Kidney epithelial cell (primary cell): ENCODE results near the gene ARHGEF7. TPM values are rescaled to one million over a fixed set of nuclear protein-coding genes. Genes with fewer than 3 reads are reported as not detected.

Experiments used
- DNase-seq: peaks from one replicate; pipeline ENCODE4 v3.0.0-alpha.2; 2010; ENCODE audit warnings: low read depth
- H3K27me3 ChIP-seq: 2 replicates; pipeline ENCODE4 v1.6.0; 2011; ENCODE audit warnings: low read length; ENCODE audit not compliant: control insufficient read depth, insufficient read depth
- H3K36me3 ChIP-seq: 2 replicates; pipeline ENCODE4 v1.5.1; 2011; ENCODE audit warnings: low read length; ENCODE audit not compliant: control insufficient read depth, insufficient read depth
- H3K4me3 ChIP-seq: 2 replicates; pipeline ENCODE4 v1.5.1; 2011; ENCODE audit warnings: low read depth, mild to moderate bottlenecking, control low read depth, low read length
- total RNA-seq: library from RNA; depleted of rRNA; stranded (reverse); fragments of >200 nt; gene quantifications from 2 replicates; pipeline ENCODE4 v1.2.3, GENCODE V29; 2015
- TF ChIP-seq, protein P1 (sequence below): IDR thresholded peaks from 2 replicates; pipeline ENCODE4 v1.5.1; 2011; ENCODE audit warnings: mild to moderate bottlenecking, moderate library complexity, low read length, control low read depth, inconsistent platforms; ENCODE audit not compliant: insufficient read depth, poor library complexity, severe bottlenecking

The ARHGEF7 gene
- total RNA-seq, 1 donor from 2014 or later: 32.4 TPM

DNA sequence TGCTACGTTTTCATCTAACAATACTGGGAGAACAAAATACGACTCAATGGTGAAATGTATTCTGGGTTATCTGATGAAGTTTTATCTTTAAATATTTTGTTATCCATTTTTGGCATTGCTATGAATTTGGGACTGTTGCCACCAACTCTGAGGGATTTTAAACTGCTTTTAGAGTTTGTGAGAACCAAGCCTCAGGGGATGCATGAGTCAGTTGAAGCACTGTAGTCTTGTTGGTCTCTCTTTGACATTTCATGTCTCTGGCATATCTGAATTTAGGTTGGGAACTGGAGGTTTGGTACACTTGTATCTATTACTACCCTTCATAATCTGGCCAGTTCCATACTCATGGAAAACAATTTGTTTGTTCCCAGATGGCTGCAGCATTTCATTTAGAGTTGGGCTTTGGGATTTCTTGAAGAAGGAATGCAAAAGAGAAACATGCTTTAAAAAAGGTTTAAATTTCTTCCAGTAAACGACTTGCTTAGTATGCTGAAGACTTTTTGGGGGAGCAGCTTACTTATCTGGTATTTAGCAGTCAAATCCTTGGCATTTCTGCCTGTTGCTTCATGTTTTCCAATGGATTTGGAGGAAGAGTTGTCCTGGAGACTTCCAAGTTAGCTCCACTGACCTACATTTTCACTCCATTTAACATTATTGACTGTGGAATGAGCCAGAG, 28.9 kb downstream of the ARHGEF7 start:
- Histone ChIP-seq H3K27me3 (peaks cover 16% of the 10 kb centered on the region), H3K36me3 (no peaks in the 10 kb centered on the region), H3K4me3 (no peak overlapping the region)
- TF ChIP-seq, protein P1, sequence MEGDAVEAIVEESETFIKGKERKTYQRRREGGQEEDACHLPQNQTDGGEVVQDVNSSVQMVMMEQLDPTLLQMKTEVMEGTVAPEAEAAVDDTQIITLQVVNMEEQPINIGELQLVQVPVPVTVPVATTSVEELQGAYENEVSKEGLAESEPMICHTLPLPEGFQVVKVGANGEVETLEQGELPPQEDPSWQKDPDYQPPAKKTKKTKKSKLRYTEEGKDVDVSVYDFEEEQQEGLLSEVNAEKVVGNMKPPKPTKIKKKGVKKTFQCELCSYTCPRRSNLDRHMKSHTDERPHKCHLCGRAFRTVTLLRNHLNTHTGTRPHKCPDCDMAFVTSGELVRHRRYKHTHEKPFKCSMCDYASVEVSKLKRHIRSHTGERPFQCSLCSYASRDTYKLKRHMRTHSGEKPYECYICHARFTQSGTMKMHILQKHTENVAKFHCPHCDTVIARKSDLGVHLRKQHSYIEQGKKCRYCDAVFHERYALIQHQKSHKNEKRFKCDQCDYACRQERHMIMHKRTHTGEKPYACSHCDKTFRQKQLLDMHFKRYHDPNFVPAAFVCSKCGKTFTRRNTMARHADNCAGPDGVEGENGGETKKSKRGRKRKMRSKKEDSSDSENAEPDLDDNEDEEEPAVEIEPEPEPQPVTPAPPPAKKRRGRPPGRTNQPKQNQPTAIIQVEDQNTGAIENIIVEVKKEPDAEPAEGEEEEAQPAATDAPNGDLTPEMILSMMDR: no peak
- DNase-seq: no peak

DNA sequence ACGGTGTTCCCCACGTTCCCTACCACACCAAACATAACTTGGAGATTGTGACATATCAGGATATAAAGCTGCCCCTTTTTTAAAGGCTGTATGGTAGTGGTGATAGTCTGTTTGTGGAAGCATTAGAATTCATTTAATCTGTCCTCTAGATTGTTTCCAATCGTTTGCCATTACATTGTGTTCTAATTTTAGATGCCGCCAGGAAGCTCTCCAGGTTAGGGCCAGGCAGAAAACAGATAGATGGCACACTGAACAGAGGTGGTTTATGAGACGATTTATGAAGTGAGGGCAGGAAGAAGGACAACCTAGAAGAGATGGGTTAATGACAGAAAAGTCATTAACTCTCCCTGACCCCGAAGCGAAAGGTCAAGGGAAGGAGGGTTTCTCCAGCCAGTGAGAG, 30.0 kb downstream of the ARHGEF7 start:
- peaks cover 17% of the 10 kb centered on the region for H3K27me3 ChIP-seq
- TF ChIP-seq, protein P1: no peak
- H3K36me3 ChIP-seq: no peaks in the 10 kb centered on the region
- H3K4me3 ChIP-seq: no peak overlapping the region
- no peak for DNase-seq

DNA sequence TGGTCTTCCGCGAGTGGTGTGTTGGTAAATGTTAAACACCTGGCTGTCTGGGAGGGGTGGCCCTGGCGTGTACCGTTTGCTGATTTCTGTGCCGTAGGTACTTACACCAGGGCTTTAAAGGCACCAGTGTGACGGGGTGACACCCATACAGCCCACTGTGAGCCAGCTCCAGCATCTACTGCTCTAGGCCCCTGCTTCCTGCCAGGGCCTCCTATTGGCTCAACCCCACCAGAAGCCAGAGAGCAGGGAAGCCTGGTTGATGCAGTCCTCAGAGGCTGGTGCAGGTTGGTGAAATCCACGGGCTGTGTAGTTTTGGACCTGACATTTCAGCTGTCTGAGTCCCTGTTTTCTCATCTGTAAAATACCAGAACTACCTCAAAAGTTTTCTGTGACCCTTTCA, 30.4 kb downstream of the ARHGEF7 start:
- TF ChIP-seq, protein P1: no peak
- no peak overlapping the region for H3K4me3 ChIP-seq
- no peak for DNase-seq
- no peaks in the 10 kb centered on the region for H3K36me3 ChIP-seq
- H3K27me3 ChIP-seq: peaks cover 14% of the 10 kb centered on the region

DNA sequence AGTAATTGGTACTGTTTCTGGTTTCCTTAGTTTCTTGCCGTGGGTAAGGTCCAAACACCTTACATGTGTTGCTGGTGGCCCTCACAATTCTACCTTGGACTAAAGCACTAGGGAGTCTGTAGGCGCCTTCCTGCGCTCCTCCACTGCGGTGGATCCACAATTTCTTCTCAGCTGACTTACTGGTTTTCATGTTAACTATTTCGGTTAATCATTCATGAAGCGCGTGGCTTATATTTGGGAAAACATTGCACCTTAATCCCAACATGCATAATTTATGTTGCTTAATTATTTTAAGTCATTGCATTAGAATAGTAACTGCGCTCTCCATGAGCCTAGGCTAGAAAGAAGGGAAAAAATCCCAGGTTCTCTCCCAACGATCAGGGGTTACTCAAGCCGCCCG, 37.7 kb downstream of the ARHGEF7 start:
- no peak for DNase-seq
- H3K36me3 ChIP-seq: no peaks in the 10 kb centered on the region
- peaks cover 3% of the 10 kb centered on the region for H3K27me3 ChIP-seq
- peak overlapping the region; percentile 77 for H3K4me3 ChIP-seq
- TF ChIP-seq, protein P1: no peak

DNA sequence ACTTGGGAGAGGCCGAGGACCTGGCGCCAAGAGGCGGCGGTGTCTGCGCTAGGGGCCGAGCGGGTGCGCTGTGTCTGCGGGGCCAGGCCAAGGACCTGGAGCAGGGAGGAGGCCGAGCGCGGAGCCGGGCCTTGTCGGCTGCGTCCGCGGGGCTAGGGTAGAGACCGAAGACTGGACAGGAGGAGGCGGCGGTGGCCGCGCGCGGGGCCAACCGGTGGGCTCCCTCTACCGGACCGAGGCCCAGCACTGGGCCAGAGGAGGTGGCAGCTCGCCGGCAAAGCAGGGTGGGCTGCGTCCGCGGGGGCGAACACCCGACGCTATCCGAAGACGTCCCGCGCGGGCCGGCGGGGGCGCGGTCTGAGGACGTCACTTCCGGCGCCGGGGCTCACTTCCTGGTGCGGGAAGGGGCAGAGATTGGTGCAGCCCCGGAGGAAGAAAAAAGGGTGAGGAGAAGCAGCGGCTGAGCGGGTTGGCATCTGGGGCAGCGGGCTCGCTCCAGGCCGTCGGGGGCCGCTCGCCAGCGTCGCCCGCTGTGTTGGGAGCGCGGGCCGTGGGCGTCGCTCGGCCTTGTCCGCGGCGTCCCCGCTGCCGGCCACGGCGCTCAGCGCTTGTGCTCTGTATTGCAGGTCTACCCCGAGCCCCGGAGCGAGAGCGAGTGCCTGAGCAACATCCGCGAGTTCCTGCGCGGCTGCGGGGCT, 38.3 kb downstream of the ARHGEF7 start:
- no peaks in the 10 kb centered on the region for H3K36me3 ChIP-seq
- TF ChIP-seq, protein P1: peak; percentile 21
- H3K4me3 ChIP-seq: peak overlapping the region; percentile 77
- DNase-seq: peak; percentile 61
- peaks cover 3% of the 10 kb centered on the region for H3K27me3 ChIP-seq

DNA sequence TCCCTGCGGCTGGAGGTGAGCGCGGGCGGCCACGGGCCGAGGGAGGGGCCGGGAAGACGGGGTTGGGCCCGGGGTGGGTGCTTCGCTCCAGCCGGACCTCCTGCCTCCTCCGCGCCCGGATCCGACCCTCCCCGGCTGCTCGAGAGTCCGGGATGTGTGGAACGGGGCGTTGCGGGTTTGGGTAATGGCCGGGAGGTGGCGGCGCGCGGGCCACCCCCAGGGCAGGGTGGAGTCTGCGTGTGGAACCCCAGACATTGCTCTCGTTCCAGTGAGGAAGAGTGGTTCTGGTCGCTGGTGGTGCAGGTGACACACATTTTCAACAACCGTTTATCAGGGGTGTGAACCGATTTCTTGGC, 38.8 kb downstream of the ARHGEF7 start:
- no peak for DNase-seq
- H3K36me3 ChIP-seq: no peaks in the 10 kb centered on the region
- TF ChIP-seq, protein P1: peak; percentile 32
- peaks cover 3% of the 10 kb centered on the region for H3K27me3 ChIP-seq
- peak overlapping the region; percentile 77 for H3K4me3 ChIP-seq
